SW 1271 (cell line): Measurements from ENCODE around the gene ME3.
"Not testable (repeated sequence)": the region's sequence is repeated elsewhere in the genome, so short reads cannot be mapped to it uniquely, and the experiment has no call there.

Experiments used
- DNase-seq, 2 experiments: peaks; one replicate each; lab custom pipeline; 2025; lab: John Stamatoyannopoulos, UW

Gene ME3

DNA sequence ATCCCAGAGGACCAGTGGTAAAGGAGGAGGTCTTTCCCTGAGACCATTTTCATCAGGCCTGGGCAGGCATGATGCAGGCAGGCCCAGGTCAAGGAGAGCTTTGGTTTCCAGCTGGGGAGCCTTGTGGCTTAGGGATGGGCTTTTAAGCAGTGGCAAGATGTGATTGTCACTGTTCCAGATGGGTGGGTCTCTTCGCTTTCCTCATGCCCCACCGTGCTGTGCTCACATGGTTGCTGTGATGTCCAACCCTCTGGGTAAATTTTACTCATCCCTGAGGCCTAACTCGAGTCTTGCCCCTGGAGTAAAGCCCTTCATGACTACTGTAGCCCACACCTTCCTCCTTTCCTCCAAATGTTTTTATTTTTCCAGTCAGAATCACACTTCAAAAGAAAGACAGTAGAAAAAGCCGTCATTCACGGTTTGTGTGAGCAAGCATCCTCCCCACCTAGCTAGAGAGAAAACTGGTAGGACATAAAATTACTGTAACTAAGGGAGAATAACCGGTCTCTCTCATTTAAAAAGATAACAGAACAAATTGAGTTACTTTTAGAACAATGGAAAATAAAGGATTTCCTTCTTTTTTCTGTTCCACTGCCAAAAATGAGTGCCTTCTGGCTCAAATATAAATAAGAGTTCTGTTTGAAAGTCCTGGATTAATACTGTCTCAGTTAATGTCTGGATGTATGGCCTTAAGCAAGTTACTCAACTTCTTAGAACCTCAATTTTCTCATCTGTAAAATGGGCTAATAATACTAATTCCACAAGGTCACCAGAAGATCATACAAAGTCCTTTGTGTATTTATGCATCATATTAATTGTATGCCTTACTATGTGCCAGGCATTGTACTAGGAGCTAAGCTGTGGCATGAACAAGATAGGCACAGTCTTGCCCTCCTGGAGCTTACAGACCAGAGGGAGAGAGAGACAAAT is 84.9 kb downstream of the ME3 start:
- DNase-seq = no peak

DNA sequence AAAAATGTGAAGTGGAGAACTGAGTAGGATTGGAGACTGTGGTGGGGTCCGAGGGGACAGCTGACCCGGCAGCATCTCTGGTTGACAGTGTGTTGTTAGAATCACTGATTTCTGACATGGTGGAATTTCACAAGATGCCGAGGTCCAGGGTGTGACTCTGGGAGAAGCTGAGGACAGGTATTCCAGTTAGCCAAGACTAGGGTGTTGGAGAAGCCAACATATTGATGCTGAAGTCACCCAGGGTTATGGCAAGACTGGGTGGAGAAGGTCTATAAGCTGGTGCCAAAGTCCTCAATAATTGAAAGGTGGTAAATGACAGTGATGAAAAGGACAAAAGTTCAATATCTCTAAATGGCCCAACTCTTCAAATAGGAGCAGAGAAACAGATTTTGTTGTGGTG is 86.1 kb downstream of the ME3 start:
- no peak for DNase-seq

DNA sequence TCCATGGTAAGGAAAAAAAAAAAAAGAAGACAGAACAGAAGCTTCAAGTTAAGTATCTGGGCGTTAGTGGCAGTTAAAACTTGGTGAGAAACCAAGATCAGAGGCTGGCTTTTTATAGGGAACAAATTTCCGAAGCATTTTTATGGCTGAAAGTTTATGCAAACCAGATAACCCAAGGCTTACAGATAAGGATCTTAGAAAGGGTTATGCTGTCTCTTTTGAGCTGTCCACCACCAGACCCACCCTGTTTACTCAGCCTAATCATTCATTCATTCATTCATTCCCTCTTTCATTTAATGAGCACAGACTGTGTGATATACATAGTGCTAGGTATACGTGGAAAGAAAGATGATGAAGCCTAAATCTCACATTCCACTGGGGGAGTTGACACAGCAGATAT is 89.5 kb downstream of the ME3 start:
- DNase-seq = no peak

DNA sequence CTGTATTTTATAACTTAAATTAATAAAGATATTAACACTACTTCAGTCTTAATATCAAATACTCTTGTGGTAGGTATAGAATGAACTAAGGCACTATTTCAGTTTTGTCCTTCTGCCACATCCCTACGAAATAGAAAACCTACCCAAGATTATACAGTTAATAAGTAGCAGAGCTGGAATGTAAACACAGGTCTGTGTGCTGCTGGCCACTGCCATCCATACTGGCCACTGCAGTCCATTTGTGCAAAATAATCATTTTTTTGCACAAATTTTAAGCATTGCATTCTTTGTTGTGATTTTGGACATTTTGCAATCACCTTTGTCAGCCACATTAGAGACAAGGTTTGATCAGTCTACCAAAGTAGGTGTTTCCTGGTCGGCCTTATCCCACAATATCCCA is 91.9 kb downstream of the ME3 start:
- DNase-seq = no peak

DNA sequence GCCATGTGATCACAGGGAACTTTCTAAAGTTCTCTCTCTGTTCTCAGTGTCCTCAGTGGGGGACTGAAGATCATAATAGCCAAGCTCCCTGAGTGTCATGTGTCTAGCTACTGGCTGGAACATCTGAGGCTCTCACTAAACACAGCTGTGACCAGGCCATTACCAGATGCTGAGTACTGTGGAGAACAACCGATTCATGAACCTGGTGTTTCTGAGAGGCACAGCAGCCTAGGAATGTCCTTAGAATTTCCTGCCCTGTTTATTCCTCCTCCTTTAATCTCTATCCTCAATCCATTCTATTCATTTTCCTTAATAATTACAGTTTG is 93.0 kb downstream of the ME3 start:
- no peak for DNase-seq

DNA sequence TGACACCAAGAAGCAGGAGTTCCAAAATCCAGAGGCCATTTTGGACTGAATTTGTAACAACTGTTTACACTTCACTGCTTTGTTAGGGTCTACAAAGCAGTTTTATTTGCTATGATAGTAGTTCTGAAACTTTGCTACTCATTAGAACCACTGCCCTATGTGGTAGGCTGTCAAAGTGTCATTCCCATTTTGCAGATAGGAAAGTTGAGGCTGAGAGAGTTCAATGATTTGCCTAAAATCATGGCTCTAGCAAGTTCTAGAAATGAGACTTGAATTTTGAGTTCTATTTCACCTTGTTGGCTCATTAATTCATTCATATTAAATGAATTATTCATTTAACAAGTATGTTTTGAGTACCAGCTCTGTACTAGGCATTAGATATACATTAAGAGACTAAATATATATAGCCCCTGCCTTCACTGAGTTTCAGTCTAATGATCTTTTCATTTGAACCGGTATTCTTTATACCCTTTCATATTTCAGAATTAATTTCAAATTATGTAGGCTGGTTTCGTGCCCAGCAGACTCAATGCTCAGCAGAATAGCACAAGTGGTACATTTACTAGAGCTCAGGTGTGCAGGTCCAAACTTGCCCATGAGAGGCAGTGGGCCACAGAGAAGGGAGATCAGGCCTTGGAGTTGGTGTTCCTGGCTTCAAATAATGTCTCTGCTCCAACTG is 93.5 kb downstream of the ME3 start:
- no peak for DNase-seq

DNA sequence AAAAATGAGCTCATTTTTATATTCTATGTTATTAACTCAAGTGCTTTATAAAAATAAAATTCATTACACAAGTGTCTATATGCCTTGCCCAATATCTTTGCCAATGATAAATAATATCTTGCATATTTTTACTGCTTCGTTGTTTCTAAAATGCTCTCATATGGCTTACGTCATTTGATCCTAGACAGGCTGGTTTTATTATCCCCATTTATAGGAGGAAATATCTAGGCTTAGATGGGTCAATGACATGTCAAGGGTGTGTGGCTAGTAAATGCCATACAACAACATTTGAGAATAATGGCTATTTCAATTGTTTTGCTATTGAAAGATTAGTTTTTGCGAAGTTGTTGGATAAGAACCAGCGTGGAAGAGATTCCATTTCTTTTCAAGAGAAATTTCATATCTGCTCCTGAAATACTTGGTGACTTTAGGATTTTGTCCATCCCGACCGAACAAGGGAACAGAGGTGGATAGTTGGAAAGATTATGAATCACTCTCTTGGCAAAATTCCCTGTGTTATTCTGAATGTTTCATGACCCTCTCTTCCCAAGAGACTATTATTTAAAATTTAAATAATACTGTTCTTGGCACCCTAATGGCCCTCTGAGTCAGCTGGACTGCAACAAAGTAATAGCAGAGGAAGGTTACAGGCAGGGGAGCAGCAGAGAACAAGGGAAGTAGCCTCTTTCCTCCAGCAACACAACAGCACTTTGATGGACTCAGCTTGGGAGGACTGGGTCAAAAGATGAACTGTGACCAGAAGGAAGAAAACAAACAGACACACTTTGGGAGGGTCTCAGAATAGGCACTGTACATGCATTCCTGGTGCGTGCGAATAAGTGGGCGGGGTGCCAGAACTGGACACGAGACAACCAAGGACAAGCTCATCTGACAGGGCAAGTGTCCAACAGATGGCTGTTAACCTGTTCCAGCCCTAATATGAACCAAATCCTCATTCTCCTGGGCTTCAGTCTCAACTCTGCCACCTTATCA is 94.5 kb downstream of the ME3 start:
- DNase-seq = peak in 1 of 2 experiments; percentile 53

DNA sequence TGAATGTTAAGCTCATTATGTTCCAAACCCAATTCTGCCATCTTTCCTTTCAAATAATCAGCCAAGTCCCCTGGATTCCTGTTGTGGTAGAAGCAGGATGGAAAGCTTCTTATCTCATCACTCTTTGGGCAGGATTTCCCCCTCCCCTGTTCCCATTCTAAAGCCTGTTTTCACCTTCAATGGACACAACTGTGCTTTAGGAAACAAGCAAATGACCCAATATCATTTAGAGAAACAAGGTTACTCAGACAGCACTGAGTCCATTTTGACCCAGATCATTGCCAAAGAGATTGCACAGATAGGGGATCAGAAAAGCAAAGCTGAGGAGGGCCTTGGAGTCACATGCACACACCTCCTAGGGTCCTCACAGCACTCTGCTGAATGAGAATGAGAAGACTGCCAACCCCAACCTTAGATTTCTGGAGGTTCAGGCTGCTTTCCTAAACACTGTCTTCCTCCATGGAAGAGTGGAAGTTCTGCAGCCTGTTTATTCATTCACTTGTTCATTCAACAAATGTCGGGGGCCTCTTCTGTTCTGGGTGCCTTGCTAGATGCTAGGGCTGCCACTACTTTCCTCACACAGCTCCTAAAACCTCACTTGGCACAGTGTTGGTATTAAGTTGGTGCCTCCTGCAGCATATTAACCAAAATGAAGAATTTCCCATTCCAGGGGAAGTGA is 95.3 kb downstream of the ME3 start:
- no peak for DNase-seq

DNA sequence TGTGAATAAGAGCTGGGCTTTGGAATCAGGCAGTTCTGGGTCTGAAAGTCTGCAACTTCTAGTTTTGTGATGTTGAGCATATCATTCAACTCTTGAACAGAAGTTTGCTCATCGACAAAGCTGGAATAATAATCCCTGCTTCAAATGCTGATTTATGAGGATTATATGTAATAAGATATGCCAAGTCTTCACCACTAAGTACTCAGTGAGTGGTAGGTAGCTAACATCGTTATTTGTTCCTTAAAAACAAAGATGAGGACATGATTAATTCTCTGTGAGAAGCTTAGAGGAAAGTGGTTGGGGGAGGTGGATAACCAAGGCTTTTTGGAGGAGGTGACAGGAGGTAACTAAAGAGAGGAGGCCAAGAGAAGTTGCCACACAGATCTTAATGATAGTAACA is 96.5 kb downstream of the ME3 start:
- no peak for DNase-seq

DNA sequence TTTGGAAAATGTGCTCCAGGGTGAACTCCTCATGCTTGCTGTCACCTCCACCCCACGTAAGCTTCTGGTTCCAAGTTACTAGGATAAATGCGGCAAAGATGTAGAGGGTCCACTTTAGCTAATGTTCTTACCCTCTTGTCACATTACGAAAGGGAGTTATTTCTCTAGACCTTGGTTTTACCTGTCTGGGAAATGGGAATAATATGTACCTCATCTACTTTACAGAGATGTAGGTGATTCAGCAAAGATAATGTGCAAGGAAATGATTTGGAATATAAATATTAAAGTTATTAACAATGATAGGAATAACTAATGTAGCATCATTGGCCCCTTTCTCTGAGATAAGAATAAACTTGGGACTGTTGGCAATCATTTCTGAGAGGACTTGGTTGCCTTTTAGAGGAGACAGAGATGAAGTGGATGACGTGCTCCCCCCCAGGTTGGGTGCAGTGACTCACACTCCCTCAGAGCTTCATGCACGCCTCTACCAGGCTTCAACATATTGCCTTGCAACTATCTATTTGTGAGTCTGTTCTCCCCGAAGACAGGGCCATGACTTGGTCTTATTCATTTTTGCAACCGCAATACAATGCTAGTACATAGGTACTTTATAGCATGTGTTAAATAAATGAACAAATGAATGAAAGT is 97.1 kb downstream of the ME3 start:
- DNase-seq = no peak

DNA sequence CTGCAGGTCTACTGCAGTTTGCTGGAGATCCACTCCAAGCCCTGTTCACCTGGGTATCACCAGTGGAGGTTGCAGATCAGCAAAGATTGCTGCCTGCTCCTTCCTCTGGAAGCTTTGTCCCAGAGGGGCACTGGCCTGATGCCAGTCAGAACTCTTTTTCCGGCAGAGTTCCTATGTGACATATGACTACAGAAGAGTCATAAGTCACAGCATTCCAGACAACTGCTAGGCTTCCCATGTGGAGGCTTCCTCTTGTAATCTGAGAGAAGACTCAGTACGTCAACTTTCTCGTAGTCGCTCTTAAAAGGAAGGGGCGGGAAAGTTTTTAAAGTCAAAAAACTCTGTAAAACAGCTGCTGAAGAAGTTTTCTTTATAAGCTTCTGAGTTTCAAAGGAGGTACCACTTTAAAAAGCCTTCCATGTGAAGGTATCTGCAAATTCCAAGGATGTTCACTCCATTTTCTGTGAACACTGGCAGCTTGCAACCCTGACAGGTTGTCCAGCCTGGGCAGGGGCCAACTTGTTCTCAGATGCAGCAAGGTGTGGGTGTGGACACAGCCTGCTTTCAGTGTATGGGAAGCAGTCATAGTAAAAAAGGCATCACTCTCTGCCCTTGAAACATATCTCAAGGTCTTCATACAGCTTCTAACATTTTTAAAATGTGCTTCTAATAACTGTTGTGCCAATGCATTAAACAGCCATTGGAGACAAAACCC is 97.8 kb downstream of the ME3 start:
- DNase-seq = no peak

DNA sequence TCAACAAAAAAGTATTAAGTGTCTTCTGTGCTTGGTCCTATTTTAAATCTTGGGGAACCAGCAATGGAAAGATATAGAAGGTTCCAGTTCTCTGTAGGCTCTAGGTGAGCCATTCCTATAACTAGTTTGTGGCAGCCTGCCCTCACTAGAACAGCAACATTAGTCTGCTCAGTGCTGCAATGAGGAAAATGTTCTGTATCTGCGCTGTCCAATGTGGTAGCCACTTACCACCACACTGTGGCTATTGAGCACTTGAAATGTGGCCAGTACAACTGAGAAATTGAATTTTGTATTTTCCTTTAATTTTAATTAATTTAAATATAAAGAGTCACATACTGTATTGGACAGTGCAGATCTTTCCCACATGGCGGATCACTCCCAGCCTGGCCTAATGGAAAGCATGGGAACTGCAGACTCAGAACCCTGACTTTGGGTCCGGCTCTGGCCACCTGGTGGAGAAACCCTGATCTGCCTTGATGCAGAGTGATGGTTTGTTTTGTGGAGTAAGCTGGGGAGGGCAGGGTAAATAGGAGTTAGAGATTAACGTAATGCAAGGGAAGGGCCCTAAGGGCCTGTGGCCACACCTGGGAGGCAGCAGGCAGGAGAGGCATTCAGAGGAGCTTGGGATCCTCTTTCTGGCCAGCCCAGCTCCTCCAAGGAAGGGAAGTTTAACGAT is 101.0 kb downstream of the ME3 start:
- DNase-seq = peak; percentile 54 to 77

DNA sequence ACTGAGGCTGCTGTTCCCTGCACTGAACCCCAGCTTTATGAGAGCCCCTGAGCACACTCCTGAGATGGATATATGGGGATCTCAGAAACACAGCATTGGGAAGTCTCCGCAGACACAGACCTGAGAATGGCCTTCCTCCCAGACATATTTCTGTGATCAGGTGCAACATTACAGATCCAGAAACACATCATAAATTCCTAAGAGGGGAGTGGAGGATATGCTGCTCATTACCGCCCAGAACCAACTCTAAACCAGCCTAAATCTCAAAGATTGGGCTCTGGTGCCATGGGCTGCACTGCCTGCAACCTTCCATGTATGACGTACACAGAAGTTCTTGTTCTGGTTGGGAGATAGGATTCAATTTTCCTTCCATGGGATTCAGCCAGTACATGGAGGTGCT is 102.0 kb downstream of the ME3 start:
- DNase-seq = no peak

DNA sequence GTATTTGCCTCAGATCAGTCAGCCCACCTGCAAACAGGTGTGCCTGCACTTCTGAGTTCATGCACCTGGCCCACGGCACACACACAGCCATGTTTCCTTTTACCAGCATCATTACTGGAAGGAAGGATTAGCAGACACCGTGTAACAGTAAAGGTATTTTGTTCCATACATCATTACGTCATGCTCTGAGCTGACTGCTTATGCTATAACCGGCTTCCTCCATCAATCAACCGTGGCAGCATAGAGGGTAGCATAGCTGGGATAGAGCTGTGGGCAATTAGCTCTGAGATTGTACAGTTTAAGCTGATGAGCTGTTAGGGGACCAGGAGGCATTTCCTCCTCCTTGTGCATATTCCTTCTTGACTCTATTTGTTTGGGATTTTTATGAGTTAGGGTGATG is 102.4 kb downstream of the ME3 start:
- no peak for DNase-seq

DNA sequence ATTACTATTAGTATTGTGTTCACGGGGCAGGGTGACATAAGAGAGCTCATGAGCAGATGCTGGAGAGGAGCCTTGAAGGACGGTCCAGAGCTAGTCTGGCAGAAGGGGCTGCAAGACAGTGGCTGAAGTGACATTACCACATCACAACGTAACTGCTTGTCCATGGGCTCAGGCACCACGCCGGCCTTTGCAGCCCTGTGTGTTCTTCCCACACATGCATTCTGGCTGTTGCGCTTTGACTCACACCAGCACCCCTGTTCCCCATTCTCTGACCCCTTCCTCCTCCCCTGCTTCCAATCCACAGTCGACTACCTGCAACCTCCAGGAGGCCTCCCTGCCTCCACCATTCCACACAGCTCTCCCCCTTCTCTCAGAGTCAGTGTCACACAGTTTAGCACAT is 103.3 kb downstream of the ME3 start:
- DNase-seq = no peak

DNA sequence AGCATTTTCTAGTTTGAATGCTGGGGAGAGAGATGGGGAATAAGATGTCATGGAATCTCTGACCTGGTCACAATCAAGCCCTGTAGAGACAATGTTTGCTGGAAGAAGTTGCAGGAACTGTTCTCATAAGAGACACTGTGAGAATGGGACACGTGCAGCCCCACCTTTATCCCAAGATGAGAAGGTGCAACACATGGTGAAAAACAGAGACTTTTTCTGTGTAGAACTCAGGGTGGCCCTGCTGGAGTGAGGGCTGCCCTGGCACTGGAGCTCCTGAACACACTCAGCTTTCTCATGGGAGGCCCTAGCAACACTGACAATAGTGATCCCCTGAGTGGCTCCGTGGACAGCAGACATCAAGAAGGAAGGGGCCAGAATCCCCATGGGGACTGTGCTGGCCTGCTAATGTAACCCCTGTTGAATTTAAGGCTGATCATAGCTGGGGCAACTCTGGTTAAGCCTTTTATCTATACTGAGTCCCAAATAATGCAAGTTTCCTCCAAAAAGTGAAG is 106.6 kb downstream of the ME3 start:
- DNase-seq = no peak

DNA sequence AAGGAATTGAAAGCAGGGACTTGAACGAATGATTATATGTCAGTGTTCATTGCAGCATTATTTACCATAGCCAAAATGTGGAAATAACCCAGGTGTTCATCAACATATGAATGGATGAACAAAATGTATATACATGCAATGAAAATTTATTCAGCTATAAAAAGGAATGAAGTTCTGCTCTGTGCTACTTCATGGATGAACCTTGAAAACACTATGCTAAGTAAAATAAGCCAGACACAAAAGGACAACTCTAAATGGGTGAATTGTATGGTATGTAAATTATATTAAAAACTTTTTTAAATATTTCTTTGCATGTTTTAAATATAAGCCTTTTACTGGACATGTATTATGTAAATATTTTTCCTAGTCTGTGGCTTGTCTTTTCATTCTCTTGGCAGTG is 107.0 kb downstream of the ME3 start:
- DNase-seq = no peak

DNA sequence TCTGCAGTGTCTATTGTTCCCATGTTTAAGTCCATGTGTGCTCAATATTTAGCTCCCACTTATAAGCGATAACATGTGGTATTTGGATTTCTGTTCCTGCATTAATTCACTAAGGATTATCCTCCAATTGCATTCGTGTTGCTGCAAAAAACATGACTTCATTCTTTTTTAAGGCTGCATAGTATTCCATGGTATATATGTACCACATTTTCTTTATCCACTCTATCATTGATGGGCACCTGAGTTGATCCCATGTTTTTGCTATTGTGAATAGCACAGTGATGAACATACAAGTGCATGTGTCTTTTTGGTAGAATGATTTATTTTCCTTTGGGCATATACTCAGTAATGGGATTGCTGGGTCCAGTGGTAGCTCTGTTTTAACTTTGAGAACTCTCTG is 109.6 kb downstream of the ME3 start:
- not testable (repeated sequence) for DNase-seq

DNA sequence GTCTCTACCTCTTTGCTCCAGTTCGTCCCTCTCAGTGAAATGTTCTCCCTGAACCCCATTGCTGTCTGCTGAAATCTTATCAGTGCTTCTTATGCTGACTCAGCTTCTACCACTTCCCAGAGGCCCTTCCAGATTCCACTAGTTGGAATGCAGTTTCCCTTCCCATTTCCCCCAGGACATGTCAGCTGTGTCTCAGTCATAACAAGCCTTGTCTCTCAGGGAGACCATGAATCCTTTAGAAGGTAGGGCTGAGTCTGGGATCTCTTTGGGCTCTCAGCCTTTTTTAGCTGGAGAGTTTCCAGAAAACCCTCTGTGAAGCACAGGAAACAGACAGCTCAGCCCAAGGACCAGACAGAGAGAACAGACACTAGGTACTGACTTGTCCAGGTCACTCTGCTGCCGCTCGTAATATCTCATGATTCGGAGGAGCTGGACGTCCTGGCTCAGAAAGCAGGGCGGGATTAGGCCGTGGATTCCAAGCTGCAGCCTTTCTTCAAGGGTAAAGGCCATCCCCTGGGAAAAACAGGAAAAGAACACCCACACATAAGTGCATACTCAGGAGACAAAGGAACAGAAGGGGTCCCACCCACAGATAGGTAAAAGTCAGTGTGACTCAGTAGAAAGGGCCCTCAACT is 113.0 kb downstream of the ME3 start:
- DNase-seq = peak in 1 of 2 experiments; percentile 52
